Cardiac fibroblast (primary cell): ENCODE results near the gene RAB3IL1.
A peak's percentile ranks its signal among the peaks of the same experiment; 100 is the strongest.
"Not testable (repeated sequence)": the region's sequence is repeated elsewhere in the genome, so short reads cannot be mapped to it uniquely, and the experiment has no call there.

Experiments
- DNase-seq, 2 donors: peaks; one replicate each; pipeline versions ENCODE4 v3.0.0 to v3.0.0-alpha.2; 2010; ENCODE audit warnings: low read depth in 2 of 2
- H3K4me3 ChIP-seq, 2 donors: replicated peaks in 1 of 2; 1 replicate in 1 of 2; 2 replicates in 1 of 2; pipeline ENCODE4 v1.5.1; 2011; ENCODE audit warnings: low read depth in 2 of 2, low read length in 2 of 2, mild to moderate bottlenecking in 2 of 2, moderate library complexity in 1 of 2
- TF ChIP-seq, protein P1 (sequence below): IDR thresholded peaks from one replicate; pipeline ENCODE4 v1.5.1; 2011; ENCODE audit warnings: low read depth, mild to moderate bottlenecking, low read length, inconsistent platforms

Gene RAB3IL1

GRCh38 chr11:61885784-61886580, 31.4 kb downstream of the RAB3IL1 start:
- TF ChIP-seq, protein P1, sequence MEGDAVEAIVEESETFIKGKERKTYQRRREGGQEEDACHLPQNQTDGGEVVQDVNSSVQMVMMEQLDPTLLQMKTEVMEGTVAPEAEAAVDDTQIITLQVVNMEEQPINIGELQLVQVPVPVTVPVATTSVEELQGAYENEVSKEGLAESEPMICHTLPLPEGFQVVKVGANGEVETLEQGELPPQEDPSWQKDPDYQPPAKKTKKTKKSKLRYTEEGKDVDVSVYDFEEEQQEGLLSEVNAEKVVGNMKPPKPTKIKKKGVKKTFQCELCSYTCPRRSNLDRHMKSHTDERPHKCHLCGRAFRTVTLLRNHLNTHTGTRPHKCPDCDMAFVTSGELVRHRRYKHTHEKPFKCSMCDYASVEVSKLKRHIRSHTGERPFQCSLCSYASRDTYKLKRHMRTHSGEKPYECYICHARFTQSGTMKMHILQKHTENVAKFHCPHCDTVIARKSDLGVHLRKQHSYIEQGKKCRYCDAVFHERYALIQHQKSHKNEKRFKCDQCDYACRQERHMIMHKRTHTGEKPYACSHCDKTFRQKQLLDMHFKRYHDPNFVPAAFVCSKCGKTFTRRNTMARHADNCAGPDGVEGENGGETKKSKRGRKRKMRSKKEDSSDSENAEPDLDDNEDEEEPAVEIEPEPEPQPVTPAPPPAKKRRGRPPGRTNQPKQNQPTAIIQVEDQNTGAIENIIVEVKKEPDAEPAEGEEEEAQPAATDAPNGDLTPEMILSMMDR = no peak
- no peak for DNase-seq

GRCh38 chr11:61885166-61885778, 32.1 kb downstream of the RAB3IL1 start:
- TF ChIP-seq, protein P1 = no peak
- no peak for DNase-seq
- no peak overlapping the region for H3K4me3 ChIP-seq

More at GRCh38 chr11:61885784-61886580, 31.4 kb downstream of the RAB3IL1 start:
- no peak overlapping the region for H3K4me3 ChIP-seq

DNA sequence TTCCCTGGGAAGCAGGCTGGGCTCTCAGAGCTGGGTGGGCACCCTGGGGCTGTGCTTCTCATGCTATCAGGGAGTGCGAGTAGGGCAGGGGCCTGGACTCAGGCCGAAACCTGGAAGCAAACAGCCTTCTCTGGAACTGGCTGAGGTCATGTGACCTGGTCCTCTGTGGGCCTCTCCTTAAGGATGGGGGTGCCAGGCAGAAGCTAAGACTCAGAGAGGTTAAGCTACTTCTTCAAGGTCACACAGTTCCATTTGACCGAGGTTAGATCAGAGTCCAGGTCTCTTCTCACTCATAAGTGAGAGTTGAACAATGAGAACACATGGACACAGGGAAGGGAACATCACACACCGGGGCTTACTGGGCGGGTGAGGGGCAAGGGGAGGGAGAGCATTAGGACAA, 33.4 kb downstream of the RAB3IL1 start:
- TF ChIP-seq, protein P1 = no peak
- no peak for DNase-seq
- H3K4me3 ChIP-seq = no peak overlapping the region

GRCh38 chr11:61883327-61883726, 34.0 kb downstream of the RAB3IL1 start:
- DNase-seq = no peak
- TF ChIP-seq, protein P1 = no peak
- no peak overlapping the region for H3K4me3 ChIP-seq

- TF ChIP-seq, protein P1 = no peak
- DNase-seq = no peak
- no peak overlapping the region for H3K4me3 ChIP-seq
Observed at GRCh38 chr11:61882879-61883278, 34.5 kb downstream of the RAB3IL1 start.

- H3K4me3 ChIP-seq = not testable (repeated sequence)
- peak; percentile 33 to 55 for DNase-seq
Observed at GRCh38 chr11:61882267-61882666, 35.1 kb downstream of the RAB3IL1 start.

DNA sequence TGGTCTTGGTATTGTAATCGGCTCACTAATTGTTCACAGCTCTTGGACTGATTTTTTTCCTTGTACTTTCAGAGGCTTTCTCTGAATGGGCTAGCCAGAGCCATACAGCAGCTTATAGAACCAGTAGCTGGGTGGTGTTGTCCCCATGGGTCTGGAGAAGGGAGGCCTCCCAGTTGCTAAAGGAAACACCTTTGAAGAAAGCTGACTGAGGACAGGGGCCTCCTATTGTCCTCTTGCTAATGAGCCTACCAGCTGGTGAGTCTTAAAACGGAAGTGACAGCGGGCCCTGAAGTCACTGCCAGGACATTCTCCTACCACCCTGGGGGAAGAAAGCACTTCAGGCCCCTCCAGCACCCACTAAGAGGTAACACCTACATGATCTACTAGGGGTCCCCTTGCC, 36.0 kb downstream of the RAB3IL1 start:
- peak in 1 of 2 donors; percentile 22 for DNase-seq
- no peak overlapping the region for H3K4me3 ChIP-seq
- TF ChIP-seq, protein P1 = no peak
